Limb (tissue), 2 donors: ENCODE results near the gene SVBP.

ENCODE experiments used
- DNase-seq, 2 donors: peaks; one replicate each; pipeline ENCODE4 v3.0.0-alpha.2; 2016; ENCODE audit errors: extremely low spot score in 2 of 2

SVBP gene

DNA sequence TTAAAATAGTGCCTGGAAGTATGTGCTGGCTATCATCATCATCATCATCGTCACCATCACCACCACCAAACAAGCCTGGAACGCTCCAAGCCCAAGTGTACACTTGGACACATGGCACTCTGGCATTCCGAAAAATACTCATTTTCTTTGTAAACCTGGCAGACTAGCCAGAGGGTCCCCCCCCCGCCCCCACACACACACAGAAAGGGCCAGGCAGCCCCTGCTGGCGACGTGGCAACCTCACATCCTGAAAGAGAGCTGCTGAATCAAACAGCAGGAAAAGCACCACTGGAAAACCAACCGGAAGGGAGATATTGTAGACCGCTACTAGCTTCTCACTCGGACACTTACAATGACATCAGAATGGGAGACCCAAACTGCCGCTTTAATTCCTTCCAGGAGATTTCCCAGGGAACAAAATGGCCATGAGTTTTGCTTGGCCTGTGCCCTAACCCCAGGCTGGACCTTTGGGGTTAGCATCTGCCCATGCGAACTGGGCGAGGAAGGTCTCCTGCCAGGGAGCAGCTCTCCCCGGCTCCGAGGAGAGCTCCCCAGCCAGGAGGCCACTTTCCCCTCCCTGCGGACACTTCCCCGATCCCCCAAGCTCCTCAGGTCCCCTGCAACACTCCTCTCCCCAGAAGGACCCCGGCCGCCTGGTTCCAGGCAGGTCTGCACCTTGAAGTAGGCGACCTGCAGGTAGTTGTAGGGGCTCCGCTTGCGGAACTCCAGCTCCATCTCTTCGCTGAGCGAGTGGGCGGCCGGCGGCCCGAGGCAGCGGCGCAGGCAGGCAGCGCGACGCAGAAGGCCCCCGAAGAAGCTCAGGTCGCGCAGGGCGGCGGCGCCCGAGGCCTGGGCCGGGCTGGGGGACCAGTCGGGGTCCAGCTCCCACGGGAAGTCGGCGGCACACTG lies 51.1 kb downstream of the SVBP start:
- DNase-seq: peak; percentile 76 to 80

DNA sequence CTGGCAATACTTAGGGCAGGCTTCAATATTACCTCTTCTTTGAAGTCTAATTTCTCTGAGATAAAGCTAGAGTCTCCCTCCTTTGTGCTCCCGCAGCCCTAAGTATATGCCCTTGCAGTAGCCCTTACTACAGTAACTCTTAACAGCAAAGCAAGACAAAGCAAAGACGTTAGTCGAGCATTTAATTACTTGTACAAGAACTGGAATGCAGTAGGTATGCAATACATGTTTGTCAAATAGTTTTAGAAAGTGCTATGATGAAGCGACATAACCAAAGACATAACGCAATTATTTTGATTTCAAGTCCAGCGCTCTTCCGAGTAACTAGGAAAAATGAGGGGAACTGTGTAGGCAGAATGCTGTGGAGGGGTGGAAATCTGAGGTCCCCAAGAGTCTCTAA lies 51.9 kb downstream of the SVBP start:
- DNase-seq: no peak

DNA sequence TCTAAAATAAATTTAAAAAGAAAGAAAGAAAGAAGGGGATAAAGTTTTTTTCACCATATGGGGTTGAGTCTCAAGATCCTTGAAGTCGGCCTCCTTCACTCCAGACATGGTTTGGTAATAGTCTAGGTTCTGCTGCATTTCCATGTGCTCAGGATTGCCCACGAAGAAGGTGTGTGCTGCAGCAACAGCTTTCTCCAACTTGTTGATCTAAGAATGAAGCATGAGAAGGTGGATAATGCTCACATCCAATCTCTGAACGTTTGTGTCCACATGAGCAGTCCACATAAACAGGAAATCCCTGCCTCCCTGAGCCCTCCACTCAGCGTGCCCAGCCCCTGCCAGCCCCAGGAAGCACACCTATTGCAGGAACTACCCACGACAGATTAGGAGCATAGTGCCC lies 54.9 kb downstream of the SVBP start:
- no peak for DNase-seq

GRCh38 chr1:42761567-42761966 lies 55.6 kb downstream of the SVBP start:
- no peak for DNase-seq

DNA sequence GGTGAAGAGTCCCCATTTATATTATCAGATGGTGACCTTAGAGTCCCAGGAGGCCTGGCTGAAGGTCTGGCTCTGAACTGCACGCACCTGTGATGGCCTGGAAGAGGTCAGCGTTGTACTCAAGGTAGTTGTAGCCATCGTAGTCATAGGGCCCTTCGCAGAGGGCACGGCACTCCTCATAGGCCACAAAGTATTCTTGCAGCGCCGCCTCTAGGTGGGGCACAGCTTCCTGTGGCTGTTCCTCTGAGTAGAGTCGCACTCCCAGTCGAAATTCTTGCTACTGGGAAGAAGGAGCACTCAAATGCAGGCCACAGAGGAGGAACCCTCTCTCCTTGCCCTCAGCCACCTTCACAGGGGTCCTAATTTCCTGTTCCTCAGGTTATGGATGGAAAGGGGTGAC lies 58.1 kb downstream of the SVBP start:
- DNase-seq: no peak

DNA sequence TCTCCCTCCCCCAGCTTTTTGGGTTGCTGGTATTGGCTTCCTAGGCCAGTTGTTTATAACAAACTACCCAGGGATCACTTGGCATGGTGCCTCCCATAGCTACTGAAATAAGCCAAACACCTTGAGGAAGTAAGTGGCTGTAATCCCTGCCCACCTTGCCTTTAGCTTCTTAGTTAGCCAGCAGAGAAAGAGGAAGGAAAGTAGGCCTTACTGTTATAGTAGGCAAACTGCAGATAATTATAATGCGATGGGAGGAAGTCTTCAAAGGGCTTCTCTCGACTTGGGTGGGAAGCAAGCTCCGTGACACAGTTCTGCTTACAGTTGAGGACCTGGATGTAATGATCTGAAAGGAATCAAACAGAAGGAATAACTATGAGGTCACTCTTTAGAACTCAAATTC lies 58.6 kb downstream of the SVBP start:
- no peak for DNase-seq

DNA sequence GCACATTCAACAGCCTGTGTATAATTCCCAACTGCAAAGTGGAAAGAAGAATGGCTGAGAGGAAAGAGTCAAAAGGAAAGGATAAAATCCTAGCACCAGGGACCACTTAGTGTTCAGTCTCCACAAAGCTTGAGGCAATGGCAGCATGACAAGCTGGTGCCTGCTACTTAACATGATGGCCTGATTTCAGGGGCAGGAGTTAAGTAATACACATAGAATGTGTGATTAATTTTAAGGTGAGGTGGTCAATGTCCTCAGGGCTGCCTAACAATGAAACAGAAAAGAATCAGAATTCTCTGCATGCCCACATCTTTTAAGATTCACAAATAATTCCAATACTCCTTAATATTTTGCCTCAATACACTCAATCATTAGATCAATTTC lies 59.3 kb downstream of the SVBP start:
- no peak for DNase-seq
